Left colon (tissue), 2 donors: ENCODE results near the gene PDS5A. TPM values are rescaled to one million over a fixed set of nuclear protein-coding genes. Genes with fewer than 3 reads are reported as not detected.
"Not testable (repeated sequence)": the region's sequence is repeated elsewhere in the genome, so short reads cannot be mapped to it uniquely, and the experiment has no call there.

ENCODE experiments used
- ATAC-seq: fragments of 200-7000 bp; cut with Tn5 transposase; one replicate; pipeline ENCODE4 v1.9.1; 2020; ENCODE audit warnings: mild to moderate bottlenecking, moderate library complexity
- DNase-seq, 2 donors: peaks; one replicate each; pipeline ENCODE4 v3.0.0-alpha.2; 2020
- intact Hi-C, 2 donors: fragments of 100-400 bp; cut with DNase I in 1 of 2; cut with micrococcal nuclease in 1 of 2; formaldehyde crosslinking; loops; one replicate each; pipeline versions ENCODE4 v1.11.2 to v1.14.0; 2022; cut with DNase I, micrococcal nuclease
- total RNA-seq, 2 donors: library from RNA; stranded (reverse); fragmentation: NEBNext Ultra II Directional; extraction: Animal tissue kit (Norgen Biotek cat#: 25700); gene quantifications; one replicate each; pipeline ENCODE4 v1.2.1, GENCODE V29; 2021
- donor health status: DM: no; HTN: no; CAD: no.
- donor health status: DM: yes; HTN: yes; CAD: no.

Gene PDS5A
- total RNA-seq, 2 donors from 2014 or later: 56.3 to 59.8 TPM

DNA sequence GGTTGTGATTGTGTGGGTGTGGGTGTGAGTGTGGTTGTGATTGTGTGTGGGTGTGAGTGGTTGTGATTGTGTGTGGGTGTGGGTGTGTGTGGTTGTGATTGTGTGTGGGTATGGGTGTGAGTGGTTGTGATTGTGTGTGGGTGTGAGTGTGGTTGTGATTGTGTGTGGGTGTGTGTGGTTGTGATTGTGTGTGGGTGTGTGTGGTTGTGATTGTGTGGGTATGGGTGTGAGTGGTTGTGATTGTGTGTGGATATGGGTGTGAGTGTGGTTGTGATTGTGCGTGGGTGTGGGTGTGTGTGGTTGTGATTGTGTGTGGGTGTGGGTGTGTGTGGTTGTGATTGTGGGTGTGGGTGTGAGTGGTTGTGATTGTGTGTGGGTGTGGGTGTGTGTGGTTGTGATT lies 164.7 kb downstream of the PDS5A start:
- intact Hi-C loops, ATAC-seq, DNase-seq: not testable (repeated sequence)

DNA sequence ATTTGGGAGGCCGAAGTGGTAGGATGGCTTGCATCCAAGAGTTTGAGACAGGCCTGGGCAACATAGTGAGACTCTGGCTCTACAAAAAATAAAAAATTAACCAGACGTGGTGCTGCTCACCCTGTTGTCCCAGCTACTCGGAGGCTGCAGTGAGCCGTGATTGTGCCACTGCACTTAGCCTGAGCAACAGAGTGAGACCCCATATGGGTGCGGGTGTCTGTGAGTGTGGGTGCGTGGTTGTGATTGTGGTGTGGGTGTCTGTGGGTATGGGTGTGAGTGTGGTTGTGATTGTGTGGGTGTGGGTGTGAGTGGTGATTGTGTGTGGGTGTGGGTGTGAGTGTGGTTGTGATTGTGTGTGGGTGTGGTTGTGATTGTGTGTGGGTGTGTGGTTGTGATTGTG lies 165.2 kb downstream of the PDS5A start:
- no peak for ATAC-seq
- intact Hi-C loops: no loop called here
- DNase-seq: no peak

DNA sequence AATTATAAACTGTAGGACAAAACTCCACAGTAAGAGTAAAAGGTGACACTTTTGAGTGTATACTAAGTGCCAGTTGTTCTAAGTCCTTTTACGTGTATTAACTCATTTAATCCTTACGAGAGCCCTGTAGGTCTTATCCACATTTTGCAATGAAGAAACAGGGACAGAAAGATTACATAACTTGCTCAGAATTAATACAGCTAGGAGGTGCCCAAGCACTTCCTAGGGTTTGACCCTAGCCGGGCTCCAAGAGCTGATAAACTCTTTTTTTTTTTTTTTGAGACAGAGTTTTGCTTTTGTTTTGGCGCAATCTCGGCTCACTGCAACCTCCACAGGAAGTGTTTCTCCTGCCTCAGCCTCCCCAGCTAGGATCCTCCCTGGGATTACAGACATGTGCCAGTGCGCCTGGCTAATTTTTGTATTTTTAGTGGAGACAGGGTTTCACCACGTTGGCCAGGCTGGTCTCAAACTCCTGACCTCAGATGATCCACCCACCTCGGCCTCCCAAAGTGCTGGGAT lies 169.4 kb downstream of the PDS5A start:
- DNase-seq: no peak
- intact Hi-C loops: no loop called here
- ATAC-seq: no peak

DNA sequence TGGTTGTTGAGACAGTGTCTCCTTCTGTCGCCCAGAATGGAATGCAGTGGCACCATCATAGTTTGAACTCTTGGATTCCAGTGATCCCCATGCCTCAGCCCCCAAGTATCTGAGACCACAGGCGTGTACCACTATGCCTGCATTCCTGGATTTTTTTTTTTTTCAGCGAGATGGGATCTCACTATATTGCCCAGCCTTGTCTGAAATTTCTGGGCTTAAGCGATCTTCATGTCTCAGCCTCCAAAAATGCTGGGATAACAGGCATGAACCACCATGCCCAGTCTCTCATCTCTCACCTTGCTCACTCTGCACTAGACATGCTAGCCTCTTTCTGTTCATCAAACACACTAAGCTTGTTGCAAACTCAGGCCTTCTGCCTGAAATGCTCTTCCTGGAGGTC lies 175.7 kb downstream of the PDS5A start:
- intact Hi-C loops: no loop called here
- ATAC-seq (no peak), DNase-seq (no peak)

DNA sequence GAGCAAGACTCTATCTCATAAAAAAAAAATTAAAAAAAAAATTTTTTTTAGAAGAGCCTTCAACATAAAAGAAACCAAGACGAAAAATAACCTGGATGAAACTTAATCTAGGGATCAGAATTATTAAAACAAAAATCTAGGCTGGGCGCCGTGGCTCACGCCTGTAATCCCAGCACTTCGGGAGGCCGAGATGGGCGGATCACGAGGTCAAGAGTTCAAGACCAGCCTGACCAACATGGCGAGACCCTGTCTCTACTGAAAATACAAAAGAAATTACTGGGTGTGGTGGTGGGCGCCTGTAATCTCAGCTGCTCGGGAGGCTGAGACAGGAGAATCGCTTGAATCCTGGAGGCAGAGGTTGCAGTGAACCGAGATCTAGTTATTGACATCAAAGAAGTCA lies 184.7 kb downstream of the PDS5A start:
- ATAC-seq, intact Hi-C loops: not testable (repeated sequence)

DNA sequence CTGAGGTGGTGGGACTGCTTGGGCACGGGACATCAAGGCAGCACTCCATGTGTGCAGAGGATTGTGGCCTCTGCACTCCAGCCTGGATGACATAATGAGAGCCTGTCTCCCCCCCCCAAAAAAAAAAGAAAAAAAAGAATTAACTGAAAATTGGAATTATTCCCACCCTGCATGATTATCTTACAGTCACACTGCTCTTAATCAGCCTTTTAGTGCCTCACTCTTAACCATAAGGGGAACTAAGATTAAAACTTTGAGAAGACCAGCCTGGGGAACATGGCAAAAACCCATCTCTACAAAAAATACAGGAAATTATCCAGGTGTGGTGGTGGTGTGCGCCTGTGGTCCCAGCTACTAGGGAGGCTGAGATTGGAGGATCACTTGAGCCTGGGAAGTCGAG lies 185.2 kb downstream of the PDS5A start:
- ATAC-seq (no peak), DNase-seq (no peak)
- intact Hi-C loops: no loop called here

More for the DNA sequence above, 184.7 kb downstream of the PDS5A start:
- not testable (repeated sequence) for DNase-seq

DNA sequence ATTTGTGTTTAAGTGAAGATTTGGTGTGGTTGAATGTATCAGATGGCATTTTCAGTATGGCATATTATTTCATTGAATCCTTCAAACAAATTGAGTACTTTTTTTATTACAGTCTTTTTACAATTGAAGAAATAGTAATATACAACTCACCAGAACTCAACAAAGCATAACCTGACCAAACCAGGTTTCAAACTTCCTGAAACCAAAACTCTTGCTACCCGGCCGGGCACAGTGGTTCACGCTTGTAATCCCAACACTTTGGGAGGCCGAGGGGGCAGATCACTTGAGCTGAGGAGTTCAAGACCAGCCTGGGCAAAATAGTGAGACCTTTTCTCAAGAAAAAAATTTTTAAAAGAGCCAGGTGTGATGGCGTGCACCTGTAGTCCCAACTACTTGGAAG lies 185.6 kb downstream of the PDS5A start:
- intact Hi-C loops: no loop called here
- DNase-seq: no peak
- ATAC-seq: no peak

DNA sequence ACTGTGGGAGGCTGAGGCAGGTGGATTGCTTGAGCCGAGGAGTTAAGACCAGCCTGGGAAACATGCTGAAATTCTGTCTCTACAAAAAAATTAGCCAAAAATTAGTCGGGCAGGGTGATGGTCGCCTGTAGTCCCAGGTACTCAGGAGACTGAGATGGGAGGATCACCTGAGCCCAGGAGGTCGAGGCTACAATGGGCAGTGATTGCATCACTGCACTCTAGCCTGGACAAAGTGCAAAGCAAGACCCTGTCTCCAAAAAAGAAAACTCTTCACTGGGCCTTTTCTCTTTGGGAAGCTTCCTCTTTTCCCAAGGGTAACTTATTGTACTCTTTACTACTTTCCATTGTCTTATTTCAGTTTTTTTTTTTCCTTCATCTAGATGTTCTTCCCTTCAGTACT lies 190.9 kb downstream of the PDS5A start:
- DNase-seq (no peak), ATAC-seq (no peak)
- intact Hi-C loops: no loop called here

DNA sequence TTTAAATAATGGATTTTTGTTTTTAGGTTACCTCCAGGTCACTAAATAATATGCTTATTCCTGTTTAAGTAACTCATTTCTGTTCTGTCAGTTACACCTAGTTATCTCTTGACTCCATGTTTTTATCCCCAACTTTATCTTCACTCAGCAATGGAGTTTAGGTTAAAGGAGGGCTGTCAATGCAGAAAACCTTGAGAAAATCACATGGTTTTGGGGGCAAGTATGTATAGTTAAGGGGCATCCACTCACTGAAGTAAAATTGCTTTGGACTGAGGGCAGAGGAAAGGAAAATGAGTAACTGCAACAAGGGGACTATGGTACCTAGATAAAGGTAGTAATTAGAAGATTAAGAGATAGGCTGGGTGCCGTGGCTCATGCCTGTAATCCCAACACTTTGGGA lies 192.6 kb downstream of the PDS5A start:
- intact Hi-C loops: no loop called here
- no peak for ATAC-seq
- no peak for DNase-seq

DNA sequence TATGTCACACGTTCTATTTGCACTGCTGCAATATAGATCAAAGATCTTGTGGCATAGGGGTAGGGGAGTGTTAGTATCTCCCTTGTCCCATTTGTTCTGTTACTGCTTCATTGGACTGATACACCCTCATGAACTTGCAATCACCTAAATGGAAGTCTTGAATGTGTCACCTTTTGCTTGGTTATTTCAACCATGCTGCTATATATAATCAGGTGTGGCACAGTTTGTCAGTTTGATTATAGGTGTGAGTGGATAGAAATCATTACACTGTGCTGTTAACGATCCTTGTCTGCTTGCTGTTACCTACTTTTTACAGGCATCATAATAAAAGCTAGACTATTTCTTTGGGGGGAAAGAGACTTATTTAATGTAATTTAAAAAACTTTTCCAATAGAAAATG lies 195.7 kb downstream of the PDS5A start:
- DNase-seq, intact Hi-C loops: not testable (repeated sequence)
- ATAC-seq: peak; percentile 95

Other genes with a start within 250 kb of the PDS5A start
- gene N4BP2, start 78.9 kb upstream of the PDS5A start, total RNA-seq: 1 to 10 TPM; 8.5 to 9.3 TPM
- gene RHOH, start 219.1 kb upstream of the PDS5A start, total RNA-seq: 1 to 10 TPM; 2.8 to 4.2 TPM